A549 treated with ZK216348 at 1 μM for 4 hours (cell line): ENCODE data around the gene DOK1. TPM values are rescaled to one million over a fixed set of nuclear protein-coding genes. Genes with fewer than 3 reads are reported as not detected.

Experiments
- total RNA-seq: library from RNA; stranded (reverse); fragments of 200-300 nt; extraction: Qiagen RNA extraction; gene quantifications from 5 replicates; pipeline ENCODE4 v1.2.3, GENCODE V29; 2022; ENCODE audit warnings: low read depth

Gene DOK1
- total RNA-seq = 3.9 to 6.2 TPM (median 4.7 TPM) in 5 replicates

GRCh38 chr2:74553892-74554819, at the start of gene DOK1, which contains the start of gene LOXL3:
TSS of gene DOK1 (plus strand) at chr2:74554720. CDS start at chr2:74554755, 35 bp downstream.
TSS of gene LOXL3 (minus strand) at chr2:74553942. CDS start at chr2:74552634, 1,308 bp downstream.

DNA sequence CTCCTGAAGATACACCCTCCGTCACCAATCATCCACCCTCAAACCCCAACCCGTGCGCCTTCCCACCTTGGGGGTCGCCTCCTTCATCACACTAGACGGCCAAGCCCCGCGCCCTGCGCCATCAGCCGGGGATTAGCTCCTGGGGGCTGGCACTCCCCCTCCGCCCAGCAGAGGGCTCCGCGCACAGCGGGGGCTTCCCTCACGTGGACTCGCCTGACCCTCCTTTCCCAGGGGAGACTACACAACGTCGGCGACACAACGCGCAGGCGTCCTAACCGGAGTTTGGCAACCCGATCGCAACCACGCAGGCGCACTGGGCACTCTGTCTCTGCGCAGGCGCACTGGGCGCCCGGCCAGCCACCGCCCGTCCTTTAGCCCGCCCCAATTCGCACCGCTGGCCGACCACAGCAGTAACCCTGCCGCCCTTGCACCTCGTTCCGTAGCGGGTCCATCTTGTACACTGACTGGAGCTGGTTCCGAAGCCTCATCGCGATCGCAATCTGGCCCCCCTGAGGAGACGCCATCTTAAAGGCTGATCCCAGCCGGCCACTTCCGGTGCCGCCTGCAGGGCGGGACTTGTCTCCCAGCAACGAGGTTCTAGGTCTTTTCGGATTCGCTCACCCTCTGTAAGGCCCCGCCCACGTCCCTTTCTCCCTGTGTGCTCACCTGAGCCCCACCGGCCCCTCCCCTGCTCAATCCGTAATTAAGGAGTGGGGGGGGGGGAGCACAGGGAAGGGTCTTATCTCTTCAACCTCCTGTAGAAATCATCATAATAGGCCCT, 47.2 kb upstream of the DOK1 start, which contains the start of gene PCGF1:
Gene PCGF1, minus strand, starts transcription at position 551 of the 781 bp plus-strand sequence. Its CDS starts 27 bp downstream, at position 524.

DNA sequence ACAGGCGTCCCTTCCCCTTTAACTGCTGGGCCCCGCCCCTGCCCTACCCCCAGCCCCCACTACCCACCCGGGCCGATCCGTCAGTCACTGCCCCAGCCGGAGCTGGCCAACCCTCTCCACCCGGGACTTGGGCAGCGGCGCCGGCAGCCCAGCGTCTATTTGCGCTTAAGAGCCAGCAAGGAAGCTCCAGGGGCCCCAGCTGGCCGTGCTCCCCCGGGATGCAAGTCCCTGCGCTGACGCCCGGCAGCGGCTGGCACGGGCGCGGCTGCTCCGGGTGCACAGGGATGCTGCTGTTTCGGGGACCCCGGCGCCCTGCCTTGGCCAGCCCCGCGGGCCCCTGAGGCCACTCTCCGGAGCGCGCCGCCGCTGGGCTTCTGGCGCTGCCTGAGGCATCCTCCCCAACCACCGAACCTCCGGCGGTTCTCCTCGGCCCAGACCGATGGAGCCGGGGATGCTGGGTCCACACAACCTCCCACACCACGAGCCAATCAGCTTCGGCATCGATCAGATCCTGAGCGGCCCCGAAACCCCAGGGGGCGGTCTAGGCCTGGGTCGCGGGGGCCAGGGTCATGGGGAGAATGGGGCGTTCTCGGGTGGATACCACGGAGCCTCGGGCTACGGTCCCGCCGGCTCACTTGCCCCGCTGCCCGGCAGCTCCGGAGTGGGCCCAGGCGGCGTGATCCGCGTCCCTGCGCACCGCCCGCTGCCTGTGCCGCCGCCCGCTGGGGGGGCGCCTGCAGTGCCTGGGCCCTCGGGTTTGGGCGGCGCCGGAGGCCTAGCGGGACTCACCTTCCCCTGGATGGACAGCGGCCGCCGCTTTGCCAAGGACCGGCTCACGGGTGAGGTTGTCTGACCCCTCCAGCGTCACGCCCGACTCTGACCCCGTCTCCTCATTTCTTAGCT, 39.9 kb upstream of the DOK1 start, which contains the start of gene TLX2:
Gene TLX2, plus strand, starts transcription at position 83 of the 903 bp plus-strand sequence. Its CDS starts 357 bp downstream, at position 440.

GRCh38 chr2:74525717-74526648, 28.5 kb upstream of the DOK1 start, which contains the start of gene DQX1:
TSS of gene DQX1 (minus strand) at chr2:74526231. CDS start at chr2:74525729, 502 bp downstream.

DNA sequence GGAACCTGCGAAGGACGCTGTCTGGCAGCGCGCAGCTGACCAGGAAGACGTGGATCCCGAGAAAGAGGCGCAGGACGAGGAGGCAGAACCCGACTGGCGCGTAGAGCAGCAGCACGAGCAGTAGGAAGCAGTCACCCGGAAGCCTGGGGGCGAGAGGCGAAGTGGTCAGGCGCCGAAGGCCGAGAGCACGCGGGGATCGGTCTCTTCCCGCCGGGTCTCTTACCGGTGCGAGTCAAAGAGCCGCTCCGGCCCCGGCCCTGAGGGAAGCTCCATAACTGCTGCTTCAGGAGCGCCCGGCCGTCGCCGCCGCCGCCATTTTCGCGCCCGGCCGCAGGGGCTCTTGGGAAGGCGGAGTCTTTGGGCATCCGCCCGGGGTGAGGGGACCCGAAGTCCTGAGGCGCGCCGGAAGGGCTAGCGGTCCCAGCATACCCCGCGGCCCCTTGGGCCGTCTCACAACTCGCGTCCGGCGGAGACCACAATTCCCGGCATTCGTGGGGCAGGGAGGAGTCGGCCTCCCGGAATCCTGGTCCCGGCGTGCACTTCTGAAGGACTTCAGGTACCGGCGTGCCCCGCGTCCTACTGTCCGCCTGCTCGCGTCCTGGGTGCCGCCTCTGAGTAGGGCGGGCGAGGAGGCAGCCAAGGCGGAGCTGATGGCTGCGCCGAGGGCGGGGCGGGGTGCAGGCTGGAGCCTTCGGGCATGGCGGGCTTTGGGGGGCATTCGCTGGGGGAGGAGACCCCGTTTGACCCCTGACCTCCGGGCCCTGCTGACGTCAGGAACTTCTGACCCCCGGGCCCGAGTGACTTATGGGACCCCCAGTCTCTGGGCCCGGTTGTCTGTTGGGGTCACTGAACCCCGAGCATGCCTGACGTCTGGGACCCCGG, 24.9 kb upstream of the DOK1 start, which contains the start of the genes AUP1 and HTRA2:
Gene AUP1, minus strand, starts transcription at position 350 of the 882 bp plus-strand sequence. Its CDS starts 77 bp downstream, at position 273.
Gene HTRA2, plus strand, starts transcription at position 577 of the 882 bp plus-strand sequence. Its CDS starts 74 bp downstream, at position 651.

Other genes starting within 250 kb of the DOK1 start
- 0.11 to 0.69 TPM (median 0.63 TPM) in 5 replicates for gene SLC4A5, start 211.3 kb upstream of the DOK1 start, total RNA-seq
- 107 to 172 TPM (median 149 TPM) in 5 replicates for gene DCTN1, start 174.4 kb upstream of the DOK1 start, total RNA-seq
- 2.1 to 3.7 TPM (median 3.0 TPM) in 5 replicates for gene C2orf81, start 133.1 kb upstream of the DOK1 start, total RNA-seq
- 63.6 to 93.1 TPM (median 85.8 TPM) in 5 replicates for gene WDR54, start 133.0 kb upstream of the DOK1 start, total RNA-seq
- gene RTKN, start 112.8 kb upstream of the DOK1 start, total RNA-seq = 15.5 to 29.0 TPM (median 23.7 TPM) in 5 replicates
- 48.5 to 61.5 TPM (median 59.0 TPM) in 5 replicates for gene INO80B, start 99.6 kb upstream of the DOK1 start, total RNA-seq
- gene WBP1, start 96.3 kb upstream of the DOK1 start, total RNA-seq = 43.1 to 83.5 TPM (median 81.4 TPM) in 5 replicates
- gene MOGS, start 89.3 kb upstream of the DOK1 start, total RNA-seq = 30.7 to 57.7 TPM (median 50.7 TPM) in 5 replicates
- 106 to 146 TPM (median 137 TPM) in 5 replicates for gene MRPL53, start 82.0 kb upstream of the DOK1 start, total RNA-seq
- gene CCDC142, start 71.7 kb upstream of the DOK1 start, total RNA-seq = 9.7 to 17.8 TPM (median 13.6 TPM) in 5 replicates
- 13.0 to 21.2 TPM (median 16.6 TPM) in 5 replicates for gene TTC31, start 71.6 kb upstream of the DOK1 start, total RNA-seq
- 2.2 to 4.3 TPM (median 3.3 TPM) in 5 replicates for gene LBX2, start 55.1 kb upstream of the DOK1 start, total RNA-seq
- 28.0 to 41.4 TPM (median 33.8 TPM) in 5 replicates for gene PCGF1, start 47.0 kb upstream of the DOK1 start, total RNA-seq
- gene TLX2, start 40.3 kb upstream of the DOK1 start, total RNA-seq = 0.15 to 0.74 TPM (median 0.21 TPM) in 5 replicates
- gene DQX1, start 28.5 kb upstream of the DOK1 start, total RNA-seq = 0.09 to 0.49 TPM (median 0.20 TPM) in 3 of 5 replicates, not detected in the others
- gene AUP1, start 25.0 kb upstream of the DOK1 start, total RNA-seq = 161 to 256 TPM (median 248 TPM) in 5 replicates
- gene HTRA2, start 24.8 kb upstream of the DOK1 start, total RNA-seq = 24.5 to 44.4 TPM (median 40.0 TPM) in 5 replicates
- gene LOXL3, start 778 bp upstream of the DOK1 start, total RNA-seq = 0.27 to 1.1 TPM (median 0.58 TPM) in 5 replicates
- gene M1AP, start 93.6 kb downstream of the DOK1 start, total RNA-seq = not detected in 5 replicates
- 7.2 to 13.3 TPM (median 10.9 TPM) in 5 replicates for gene SEMA4F, start 99.5 kb downstream of the DOK1 start, total RNA-seq